ENCODE data around the gene WDR3.

Gene WDR3

DNA sequence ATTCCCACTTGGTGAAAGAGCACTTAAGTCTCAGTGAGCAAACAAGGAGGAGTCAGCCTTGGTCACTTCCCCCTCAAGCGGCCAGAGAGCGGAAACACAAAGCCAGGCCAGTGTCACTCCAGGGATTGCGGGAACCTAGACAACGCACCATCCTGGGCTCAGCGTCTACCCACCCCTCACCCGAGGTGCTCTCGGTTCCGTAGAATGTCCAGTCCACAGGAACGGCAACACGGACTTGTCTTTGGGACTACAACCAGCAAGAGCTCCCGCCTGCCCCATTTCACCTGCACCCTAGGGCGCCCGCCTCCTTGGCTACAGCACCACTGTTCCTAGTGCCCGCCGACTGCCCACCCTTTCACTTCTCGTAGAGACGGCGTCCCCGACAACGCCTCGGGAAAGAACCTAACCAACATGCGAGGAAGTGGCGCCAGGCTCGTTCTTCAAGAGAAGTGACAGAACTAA lies 627 bp upstream of the WDR3 start:
- H3K27me3 ChIP-seq (ENCODE audit: insufficient read depth, low read length, poor library complexity): no peaks in the 10 kb centered on the region
- WGBS (ENCODE audit: extremely low coverage, insufficient coverage, low lambda C conversion rate): no CpG with 5 or more reads among the region's 24 CpGs
- peaks cover 2% of the 10 kb centered on the region for H3K4me1 ChIP-seq (ENCODE audit: control insufficient read depth, low read depth, low read length)
- peaks cover 37% of the 10 kb centered on the region for H3K79me2 ChIP-seq (ENCODE audit: control insufficient read depth, insufficient read depth, low read length)
- peak overlapping the region; percentile 84 for H3K4me2 ChIP-seq (ENCODE audit: low read length)
- no peak overlapping the region for H3K18ac ChIP-seq (ENCODE audit: low read length)
- no peak overlapping the region for H2BK5ac ChIP-seq (ENCODE audit: low read length)
- H4K8ac ChIP-seq (ENCODE audit: low read depth, low read length): no peak overlapping the region
- peak overlapping the region; percentile 82 for H3K56ac ChIP-seq (ENCODE audit: low read length)
- H2AK5ac ChIP-seq (ENCODE audit: low read length): no peak overlapping the region
- H3K4me3 ChIP-seq (ENCODE audit: low read length): peak overlapping the region; percentile 82
- no peak overlapping the region for H3K27ac ChIP-seq (ENCODE audit: low read depth, low read length)
- H4K5ac ChIP-seq (ENCODE audit: low read length): no peak overlapping the region
- no peak overlapping the region for H2BK15ac ChIP-seq (replicated peaks; ENCODE audit: low read depth)
- H2BK120ac ChIP-seq (ENCODE audit: low read depth, low read length): no peak overlapping the region
- H3K9ac ChIP-seq (ENCODE audit: low read length): peak overlapping the region; percentile 69
- H3K4ac ChIP-seq (ENCODE audit: low read depth, low read length): no peak overlapping the region
- H3K23ac ChIP-seq (ENCODE audit: low read length): peak overlapping the region; percentile 38
- DNase-seq: peak; percentile 83
- H3K36me3 ChIP-seq (ENCODE audit: control insufficient read depth, insufficient read depth, low read length): no peaks in the 10 kb centered on the region
- H3K79me1 ChIP-seq (ENCODE audit: low read length): peaks cover 12% of the 10 kb centered on the region

DNA sequence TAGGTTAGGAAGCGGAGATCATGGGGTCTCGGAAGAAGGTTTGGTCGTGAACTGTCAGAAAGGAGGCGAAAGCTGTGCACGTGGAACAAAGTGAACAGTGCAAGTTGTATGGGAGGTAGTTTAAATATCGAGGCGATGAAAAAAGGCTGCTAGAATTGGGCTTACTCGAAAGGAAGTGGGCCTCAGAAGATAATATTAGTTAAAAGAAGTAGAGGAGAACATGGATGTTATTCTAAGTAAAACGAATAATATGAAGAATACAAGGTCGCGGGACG lies 571 bp downstream of the WDR3 start:
- WGBS (ENCODE audit: extremely low coverage, insufficient coverage, low lambda C conversion rate): no CpG with 5 or more reads among the region's 12 CpGs
- Histone ChIP-seq H3K4me2 (ENCODE audit: low read length) (peak overlapping the region; percentile 63), H3K79me2 (ENCODE audit: control insufficient read depth, insufficient read depth, low read length) (peaks cover 35% of the 10 kb centered on the region), H3K4me3 (ENCODE audit: low read length) (peak overlapping the region; percentile 99), H4K8ac (ENCODE audit: low read depth, low read length) (no peak overlapping the region), H3K56ac (ENCODE audit: low read length) (peak overlapping the region; percentile 98), H3K9ac (ENCODE audit: low read length) (peak overlapping the region; percentile 94), H4K5ac (ENCODE audit: low read length) (no peak overlapping the region), H3K4ac (ENCODE audit: low read depth, low read length) (peak overlapping the region; percentile 39), H3K4me1 (ENCODE audit: control insufficient read depth, low read depth, low read length) (peaks cover 2% of the 10 kb centered on the region), H2AK5ac (ENCODE audit: low read length) (no peak overlapping the region), H3K79me1 (ENCODE audit: low read length) (peaks cover 9% of the 10 kb centered on the region), H2BK15ac (replicated peaks; ENCODE audit: low read depth) (no peak overlapping the region), H3K18ac (ENCODE audit: low read length) (no peak overlapping the region), H3K27ac (ENCODE audit: low read depth, low read length) (no peak overlapping the region), H2BK120ac (ENCODE audit: low read depth, low read length) (no peak overlapping the region), H3K27me3 (ENCODE audit: insufficient read depth, low read length, poor library complexity) (no peaks in the 10 kb centered on the region), H3K36me3 (ENCODE audit: control insufficient read depth, insufficient read depth, low read length) (no peaks in the 10 kb centered on the region), H2BK5ac (ENCODE audit: low read length) (peak overlapping the region; percentile 6), H3K23ac (ENCODE audit: low read length) (peak overlapping the region; percentile 49)
- DNase-seq: no peak

DNA sequence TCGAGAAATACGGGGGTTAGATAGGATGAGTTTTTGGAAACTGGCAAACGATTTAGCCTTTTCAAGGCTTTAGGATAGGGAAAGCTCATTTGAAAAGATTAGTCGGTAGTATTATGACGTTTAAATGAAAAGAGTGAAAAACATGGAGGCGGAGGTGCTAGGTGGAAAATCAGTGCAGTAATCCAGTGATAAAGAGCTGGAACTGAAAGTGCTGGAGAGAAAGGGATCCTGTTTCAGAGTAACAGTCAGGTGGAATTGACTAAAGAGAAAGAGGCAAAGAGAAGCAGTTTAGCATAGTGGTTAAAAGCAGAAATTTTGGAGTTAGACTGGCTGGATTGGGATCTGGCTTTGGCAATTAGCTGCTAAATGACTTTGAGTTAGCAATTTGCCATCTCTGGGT lies 945 bp downstream of the WDR3 start:
- Histone ChIP-seq H2BK15ac (replicated peaks; ENCODE audit: low read depth) (no peak overlapping the region), H3K4me3 (ENCODE audit: low read length) (peak overlapping the region; percentile 99), H3K18ac (ENCODE audit: low read length) (no peak overlapping the region), H3K79me1 (ENCODE audit: low read length) (peaks cover 9% of the 10 kb centered on the region), H4K5ac (ENCODE audit: low read length) (no peak overlapping the region), H4K8ac (ENCODE audit: low read depth, low read length) (no peak overlapping the region), H3K9ac (ENCODE audit: low read length) (peak overlapping the region; percentile 94), H2AK5ac (ENCODE audit: low read length) (no peak overlapping the region), H3K23ac (ENCODE audit: low read length) (no peak overlapping the region), H3K79me2 (ENCODE audit: control insufficient read depth, insufficient read depth, low read length) (peaks cover 35% of the 10 kb centered on the region), H3K27ac (ENCODE audit: low read depth, low read length) (no peak overlapping the region), H2BK120ac (ENCODE audit: low read depth, low read length) (no peak overlapping the region), H3K4ac (ENCODE audit: low read depth, low read length) (no peak overlapping the region), H3K4me1 (ENCODE audit: control insufficient read depth, low read depth, low read length) (peaks cover 2% of the 10 kb centered on the region), H3K4me2 (ENCODE audit: low read length) (peak overlapping the region; percentile 63), H2BK5ac (ENCODE audit: low read length) (no peak overlapping the region), H3K27me3 (ENCODE audit: insufficient read depth, low read length, poor library complexity) (no peaks in the 10 kb centered on the region), H3K56ac (ENCODE audit: low read length) (peak overlapping the region; percentile 98), H3K36me3 (ENCODE audit: control insufficient read depth, insufficient read depth, low read length) (no peaks in the 10 kb centered on the region)
- no CpG with 5 or more reads among the region's 6 CpGs for WGBS (ENCODE audit: extremely low coverage, insufficient coverage, low lambda C conversion rate)
- DNase-seq: peak; percentile 16

DNA sequence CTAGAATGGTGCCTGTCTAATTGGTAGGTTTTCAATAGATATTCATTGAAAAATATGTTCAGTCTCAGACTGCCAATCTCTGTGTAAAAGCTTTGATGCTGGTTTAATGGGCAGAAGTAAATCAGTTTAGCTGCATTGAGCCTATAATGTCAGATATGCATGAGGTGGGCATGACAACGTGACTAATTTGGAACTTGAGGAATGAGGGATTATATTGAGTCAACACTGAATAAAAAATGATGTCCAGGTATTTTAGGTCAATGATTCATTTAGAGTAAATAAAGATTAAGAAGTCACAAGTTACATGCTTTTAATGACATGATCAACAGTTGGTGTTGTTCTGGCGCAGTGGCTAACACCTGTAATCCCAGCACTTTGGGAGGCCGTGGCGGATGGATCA lies 3.0 kb downstream of the WDR3 start:
- Histone ChIP-seq H4K5ac (ENCODE audit: low read length) (no peak overlapping the region), H3K4ac (ENCODE audit: low read depth, low read length) (no peak overlapping the region), H3K27me3 (ENCODE audit: insufficient read depth, low read length, poor library complexity) (no peaks in the 10 kb centered on the region), H2BK120ac (ENCODE audit: low read depth, low read length) (no peak overlapping the region), H3K27ac (ENCODE audit: low read depth, low read length) (no peak overlapping the region), H3K56ac (ENCODE audit: low read length) (no peak overlapping the region), H2AK5ac (ENCODE audit: low read length) (no peak overlapping the region), H3K18ac (ENCODE audit: low read length) (no peak overlapping the region), H3K23ac (ENCODE audit: low read length) (no peak overlapping the region), H3K79me2 (ENCODE audit: control insufficient read depth, insufficient read depth, low read length) (peaks cover 35% of the 10 kb centered on the region), H3K36me3 (ENCODE audit: control insufficient read depth, insufficient read depth, low read length) (no peaks in the 10 kb centered on the region), H2BK15ac (replicated peaks; ENCODE audit: low read depth) (no peak overlapping the region), H3K4me2 (ENCODE audit: low read length) (no peak overlapping the region), H3K9ac (ENCODE audit: low read length) (no peak overlapping the region), H3K4me3 (ENCODE audit: low read length) (no peak overlapping the region), H4K8ac (ENCODE audit: low read depth, low read length) (no peak overlapping the region), H3K4me1 (ENCODE audit: control insufficient read depth, low read depth, low read length) (peaks cover 2% of the 10 kb centered on the region), H2BK5ac (ENCODE audit: low read length) (no peak overlapping the region), H3K79me1 (ENCODE audit: low read length) (peaks cover 9% of the 10 kb centered on the region)
- no CpG with 5 or more reads among the region's 4 CpGs for WGBS (ENCODE audit: extremely low coverage, insufficient coverage, low lambda C conversion rate)
- no peak for DNase-seq

DNA sequence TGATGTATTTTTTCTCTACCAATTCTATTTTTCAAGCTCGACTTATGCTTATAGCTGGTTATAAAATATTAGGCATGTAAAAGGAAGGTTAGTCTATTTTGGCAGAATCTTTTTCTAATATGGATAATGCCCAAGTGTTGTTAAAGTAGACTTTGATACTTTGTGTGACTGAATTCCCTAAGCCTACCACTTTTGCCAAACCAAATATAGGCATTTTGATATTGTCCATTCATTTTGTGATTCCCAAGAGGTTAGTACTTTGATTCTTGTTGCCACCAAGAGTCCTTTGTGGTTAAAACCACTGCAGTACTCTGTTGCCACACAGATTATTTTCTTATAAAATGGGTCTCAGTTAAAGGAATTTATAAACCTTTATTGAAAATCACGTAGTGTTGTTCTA lies 4.2 kb downstream of the WDR3 start:
- no peak overlapping the region for H2BK120ac ChIP-seq (ENCODE audit: low read depth, low read length)
- no peak overlapping the region for H4K8ac ChIP-seq (ENCODE audit: low read depth, low read length)
- H2BK5ac ChIP-seq (ENCODE audit: low read length): no peak overlapping the region
- H3K4ac ChIP-seq (ENCODE audit: low read depth, low read length): no peak overlapping the region
- H4K5ac ChIP-seq (ENCODE audit: low read length): no peak overlapping the region
- H3K79me1 ChIP-seq (ENCODE audit: low read length): peaks cover 9% of the 10 kb centered on the region
- H3K4me1 ChIP-seq (ENCODE audit: control insufficient read depth, low read depth, low read length): peaks cover 2% of the 10 kb centered on the region
- H2AK5ac ChIP-seq (ENCODE audit: low read length): no peak overlapping the region
- H3K56ac ChIP-seq (ENCODE audit: low read length): no peak overlapping the region
- H3K79me2 ChIP-seq (ENCODE audit: control insufficient read depth, insufficient read depth, low read length): peaks cover 32% of the 10 kb centered on the region
- no peak overlapping the region for H2BK15ac ChIP-seq (replicated peaks; ENCODE audit: low read depth)
- no peak overlapping the region for H3K27ac ChIP-seq (ENCODE audit: low read depth, low read length)
- H3K9ac ChIP-seq (ENCODE audit: low read length): no peak overlapping the region
- H3K36me3 ChIP-seq (ENCODE audit: control insufficient read depth, insufficient read depth, low read length): no peaks in the 10 kb centered on the region
- no peak overlapping the region for H3K23ac ChIP-seq (ENCODE audit: low read length)
- no peaks in the 10 kb centered on the region for H3K27me3 ChIP-seq (ENCODE audit: insufficient read depth, low read length, poor library complexity)
- no peak overlapping the region for H3K18ac ChIP-seq (ENCODE audit: low read length)
- WGBS (ENCODE audit: extremely low coverage, insufficient coverage, low lambda C conversion rate): 100% methylated on average over 1 of the region's 2 CpGs
- H3K4me2 ChIP-seq (ENCODE audit: low read length): no peak overlapping the region
- no peak overlapping the region for H3K4me3 ChIP-seq (ENCODE audit: low read length)
- no peak for DNase-seq

DNA sequence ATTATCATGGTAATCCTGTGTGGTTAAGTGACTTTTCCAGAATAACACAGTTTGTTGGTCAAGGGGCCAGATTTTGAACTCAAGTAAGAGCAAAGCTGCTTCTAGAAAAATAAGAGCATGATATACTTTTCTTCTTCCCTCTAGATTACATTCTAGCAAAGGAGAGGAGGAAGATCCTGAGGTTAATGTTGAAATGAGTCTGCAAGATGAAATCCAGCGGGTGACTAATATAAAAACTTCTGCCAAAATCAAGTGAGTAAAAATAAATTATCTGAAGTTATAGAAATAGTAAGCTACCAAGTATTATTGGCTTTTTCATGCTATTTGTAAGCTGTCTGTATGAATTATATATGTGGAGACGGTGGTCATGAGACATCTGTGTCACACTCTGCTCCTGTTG lies 12.8 kb downstream of the WDR3 start:
- Histone ChIP-seq H3K18ac (ENCODE audit: low read length) (no peak overlapping the region), H3K23ac (ENCODE audit: low read length) (no peak overlapping the region), H3K9ac (ENCODE audit: low read length) (no peak overlapping the region), H2BK5ac (ENCODE audit: low read length) (no peak overlapping the region), H4K5ac (ENCODE audit: low read length) (no peak overlapping the region), H3K4ac (ENCODE audit: low read depth, low read length) (no peak overlapping the region), H4K8ac (ENCODE audit: low read depth, low read length) (no peak overlapping the region), H3K27me3 (ENCODE audit: insufficient read depth, low read length, poor library complexity) (no peaks in the 10 kb centered on the region), H3K56ac (ENCODE audit: low read length) (no peak overlapping the region), H3K4me2 (ENCODE audit: low read length) (no peak overlapping the region), H3K36me3 (ENCODE audit: control insufficient read depth, insufficient read depth, low read length) (peaks cover 8% of the 10 kb centered on the region), H2AK5ac (ENCODE audit: low read length) (no peak overlapping the region), H3K27ac (ENCODE audit: low read depth, low read length) (no peak overlapping the region), H3K79me1 (ENCODE audit: low read length) (no peaks in the 10 kb centered on the region), H3K4me3 (ENCODE audit: low read length) (no peak overlapping the region), H2BK15ac (replicated peaks; ENCODE audit: low read depth) (no peak overlapping the region), H3K79me2 (ENCODE audit: control insufficient read depth, insufficient read depth, low read length) (no peaks in the 10 kb centered on the region), H3K4me1 (ENCODE audit: control insufficient read depth, low read depth, low read length) (no peaks in the 10 kb centered on the region), H2BK120ac (ENCODE audit: low read depth, low read length) (no peak overlapping the region)
- DNase-seq: no peak
- no CpG with 5 or more reads among the region's 2 CpGs for WGBS (ENCODE audit: extremely low coverage, insufficient coverage, low lambda C conversion rate)
